Measurements from ENCODE around the gene CFAP251.
A peak's percentile ranks its signal among the peaks of the same experiment; 100 is the strongest.

The CFAP251 gene

DNA sequence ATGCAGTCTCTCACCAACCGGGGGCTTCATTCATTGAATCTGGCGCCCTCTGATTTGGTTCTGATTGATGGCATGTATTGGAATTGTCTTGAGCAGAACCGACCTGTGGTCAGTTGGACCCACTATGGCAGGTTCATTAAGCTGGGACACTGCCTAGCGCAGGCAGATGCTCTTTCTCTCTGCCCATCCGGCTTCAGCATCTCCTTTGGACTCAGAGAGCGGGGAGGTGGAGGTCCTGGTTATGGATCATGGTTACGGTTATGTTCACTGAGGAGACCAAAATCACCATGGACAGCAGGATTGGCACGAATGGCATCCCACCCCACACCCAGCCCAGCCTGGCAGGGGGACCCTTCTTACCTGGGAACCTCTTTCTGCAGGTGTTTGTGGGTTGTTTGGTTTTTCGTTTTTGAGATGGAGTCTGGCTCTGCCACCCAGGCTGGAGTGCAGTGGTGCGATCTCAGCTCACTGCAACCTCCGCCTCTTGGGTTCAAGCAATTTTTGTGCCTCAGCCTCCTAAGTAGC, 86.9 kb downstream of the CFAP251 start:
- DNase-seq = no peak

DNA sequence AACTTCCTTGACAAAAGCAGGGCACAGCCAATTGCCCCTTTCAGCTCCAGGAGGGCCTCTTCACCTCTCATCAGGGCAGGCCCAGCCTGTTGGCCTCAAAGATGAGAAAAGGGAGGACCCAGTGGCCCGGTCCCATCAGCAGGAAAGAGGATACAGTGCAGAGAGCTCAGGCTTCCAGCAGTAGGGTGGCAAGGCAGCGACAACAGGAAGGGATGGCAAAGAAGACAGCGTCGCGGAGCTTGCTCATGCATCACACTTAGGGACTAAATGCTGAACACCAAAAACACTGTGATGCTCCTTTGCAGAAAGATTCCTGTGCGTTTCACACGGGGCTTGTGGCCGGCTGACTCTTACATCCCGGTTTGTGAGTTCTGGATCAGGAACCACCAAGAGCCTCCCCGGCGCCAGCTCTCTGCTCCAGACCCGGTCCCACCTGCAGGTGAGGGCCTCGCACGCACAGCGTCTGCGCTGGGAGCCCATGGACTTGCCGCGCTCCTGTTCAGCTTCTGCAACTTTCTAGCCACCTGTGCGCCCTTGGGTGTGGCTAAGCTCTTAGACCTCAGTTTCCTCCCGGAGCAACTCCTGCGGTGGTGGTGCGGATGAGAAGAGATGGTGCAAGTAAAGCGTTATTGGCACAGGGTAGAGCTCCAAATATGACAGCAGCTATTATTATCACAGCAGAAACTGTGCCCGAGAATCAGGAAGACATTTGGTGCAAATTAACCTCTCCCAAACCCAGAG, 88.0 kb downstream of the CFAP251 start:
- DNase-seq = peak; percentile 19

DNA sequence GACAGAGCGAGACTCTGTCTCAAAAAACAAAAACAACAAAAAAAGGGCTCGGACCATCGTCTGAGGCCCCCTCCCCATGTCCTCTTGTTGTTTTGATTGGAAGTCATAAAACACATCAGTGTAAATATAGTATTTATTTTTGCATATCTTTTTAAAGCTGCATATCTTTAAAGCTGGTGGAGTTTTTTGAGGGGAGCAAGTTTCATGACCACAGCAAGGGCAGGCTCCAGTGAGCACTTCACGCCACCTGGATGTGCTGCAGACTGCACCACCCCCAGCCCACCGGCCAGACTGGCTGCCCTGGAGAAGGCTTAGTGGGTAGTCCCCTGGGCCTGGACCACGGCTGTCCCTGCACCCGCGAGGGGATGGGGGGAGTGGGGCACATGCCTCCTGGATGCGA, 91.3 kb downstream of the CFAP251 start:
- DNase-seq = no peak

DNA sequence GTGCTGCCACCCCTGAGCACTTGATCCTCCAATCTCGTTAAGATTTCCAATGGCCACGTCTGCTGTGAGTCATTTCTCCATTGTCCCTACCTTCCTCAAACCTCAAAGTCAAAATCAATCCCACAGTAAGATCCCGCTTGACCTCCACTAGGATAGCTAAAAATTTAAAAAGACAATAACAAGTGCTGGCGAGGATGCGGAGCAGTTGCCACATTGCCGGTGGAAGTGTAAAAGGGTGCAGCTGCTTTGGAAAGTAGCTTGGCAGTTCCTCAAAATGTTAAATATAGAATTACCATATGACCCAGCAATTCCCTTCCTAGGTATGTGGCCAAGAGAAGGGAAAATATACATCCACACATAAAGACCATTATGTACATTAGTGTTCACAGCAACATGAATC, 93.8 kb downstream of the CFAP251 start:
- DNase-seq = no peak

DNA sequence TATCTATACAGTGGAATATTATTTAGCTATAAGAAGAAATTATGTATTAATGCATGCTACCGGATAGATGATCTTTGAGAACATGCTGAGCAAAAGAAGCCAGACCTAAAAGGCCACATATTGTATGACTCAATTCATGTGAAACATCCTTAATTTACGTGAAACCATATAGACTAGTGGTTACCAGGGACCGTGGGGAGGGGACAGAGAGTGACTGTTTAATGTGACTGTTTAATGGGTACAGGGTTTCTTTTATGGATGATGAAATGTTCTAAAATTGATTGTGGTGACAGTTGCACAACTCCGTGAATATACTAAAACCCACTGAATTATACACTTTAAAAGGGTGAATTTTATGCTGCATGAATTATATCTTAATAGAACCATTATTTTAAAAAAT, 94.7 kb downstream of the CFAP251 start:
- no peak for DNase-seq

DNA sequence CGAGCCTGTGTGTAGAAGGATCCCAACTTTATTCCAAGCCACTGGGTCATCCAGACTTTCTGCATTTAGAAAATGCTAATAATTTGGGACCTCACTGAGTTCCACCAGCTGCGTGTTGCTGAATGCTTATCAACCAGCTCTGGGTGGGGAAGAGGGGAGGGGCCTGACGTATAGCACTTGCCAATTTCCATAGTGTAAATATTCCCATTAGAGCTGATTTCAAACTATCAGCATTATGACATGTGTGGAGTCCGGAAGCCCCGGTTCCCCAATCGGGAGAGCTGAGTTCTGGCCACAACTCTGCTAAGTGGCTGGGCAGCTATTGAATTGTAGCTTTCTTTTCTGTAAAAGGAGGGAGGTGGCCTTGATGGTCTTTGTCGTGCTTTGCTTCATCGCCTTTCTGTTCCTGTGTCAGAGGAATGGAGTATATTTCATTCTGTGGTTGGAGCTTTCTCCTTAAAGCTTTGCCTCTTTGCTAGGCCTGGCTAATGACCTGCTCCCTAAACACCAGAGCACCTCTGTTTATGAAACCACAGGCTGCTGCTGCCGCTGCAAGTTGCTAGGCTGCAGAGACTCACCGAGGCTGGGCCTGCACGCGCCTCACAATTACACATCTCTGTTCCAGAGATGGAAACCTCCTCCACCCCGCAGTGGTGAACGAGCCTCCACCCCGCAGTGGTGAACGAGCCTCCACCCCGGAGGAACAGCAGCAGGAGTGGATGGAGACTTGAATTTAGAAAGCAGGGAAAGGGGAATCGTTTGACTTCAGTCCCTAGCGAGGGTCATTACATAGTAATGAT, 95.6 kb downstream of the CFAP251 start:
- DNase-seq = no peak

DNA sequence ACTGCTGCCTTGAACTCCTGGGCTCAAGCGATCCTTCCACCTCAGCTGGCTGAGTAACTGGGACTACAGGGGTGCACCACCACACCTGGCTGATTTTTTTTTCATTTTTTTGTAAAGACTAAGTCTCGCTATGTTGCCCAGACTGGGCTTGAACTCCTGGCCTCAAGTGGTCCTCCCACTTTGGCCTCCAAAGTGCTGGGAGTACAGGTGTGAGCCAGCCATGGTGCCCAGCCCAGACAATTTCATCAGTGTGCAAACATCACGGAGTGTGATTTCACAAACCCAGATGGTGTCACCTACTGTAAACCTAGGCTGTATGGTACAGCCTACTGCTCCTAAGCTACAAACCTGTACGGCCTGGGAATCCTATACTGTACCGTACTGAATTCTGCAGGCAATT, 96.4 kb downstream of the CFAP251 start:
- DNase-seq = no peak

DNA sequence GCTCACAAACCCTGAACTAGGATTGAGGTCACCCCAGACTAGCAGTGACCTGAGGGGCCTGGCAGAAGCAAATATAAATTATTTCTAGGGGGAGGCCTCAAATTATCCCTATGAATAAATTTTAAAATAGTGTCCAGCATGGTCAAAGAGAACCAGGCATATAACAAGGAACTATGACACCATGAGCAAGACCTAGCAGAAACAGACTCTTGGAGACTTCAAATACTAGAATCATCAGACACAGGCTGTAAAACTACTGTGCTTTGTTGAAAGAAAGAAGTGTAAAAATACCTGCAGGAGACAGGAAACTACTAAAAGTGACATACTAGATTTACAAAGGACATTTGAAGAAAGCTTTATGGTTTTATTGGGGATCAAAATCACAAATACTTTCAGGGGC, 100.1 kb downstream of the CFAP251 start:
- DNase-seq = no peak

DNA sequence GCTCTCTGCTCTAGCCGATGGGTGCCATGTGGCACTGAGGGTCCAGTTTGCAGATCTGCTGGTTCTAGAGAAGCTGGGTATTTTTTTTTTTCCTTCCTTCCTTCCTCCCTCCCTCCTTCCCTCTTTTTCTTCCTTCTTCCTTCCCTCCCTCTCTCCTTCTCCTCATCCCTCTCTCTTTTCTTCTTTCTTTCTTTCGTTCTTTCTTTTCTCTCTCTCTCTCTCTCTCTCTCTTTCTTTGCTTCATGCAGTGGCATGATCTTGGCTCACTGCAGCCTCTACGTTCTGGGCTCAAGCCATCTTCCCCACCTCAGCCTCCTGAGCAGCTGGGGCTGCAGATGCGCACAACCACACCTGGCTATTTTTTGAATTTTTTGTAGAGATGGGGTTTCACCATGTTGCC, 100.5 kb downstream of the CFAP251 start:
- DNase-seq = no peak

DNA sequence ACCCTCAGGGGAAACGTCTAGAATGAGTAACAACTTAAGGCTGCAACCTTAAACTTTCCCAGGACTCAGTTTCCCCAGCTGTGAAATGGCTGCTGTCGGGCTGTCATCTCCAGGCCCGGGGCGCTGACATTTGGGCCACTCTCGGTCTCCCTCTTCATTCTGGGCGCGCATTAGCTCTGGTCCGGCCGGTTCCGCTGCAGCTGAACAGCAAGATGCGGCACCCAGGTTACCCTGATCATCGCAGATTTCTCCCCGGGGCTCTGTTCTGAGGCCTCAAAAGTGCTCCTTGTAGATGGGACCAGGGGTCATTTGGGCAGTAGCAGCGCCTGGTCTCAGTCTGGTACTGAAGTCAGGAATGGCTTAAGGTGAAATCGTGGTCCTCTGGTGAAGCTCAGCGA, 102.4 kb downstream of the CFAP251 start:
- DNase-seq = no peak

DNA sequence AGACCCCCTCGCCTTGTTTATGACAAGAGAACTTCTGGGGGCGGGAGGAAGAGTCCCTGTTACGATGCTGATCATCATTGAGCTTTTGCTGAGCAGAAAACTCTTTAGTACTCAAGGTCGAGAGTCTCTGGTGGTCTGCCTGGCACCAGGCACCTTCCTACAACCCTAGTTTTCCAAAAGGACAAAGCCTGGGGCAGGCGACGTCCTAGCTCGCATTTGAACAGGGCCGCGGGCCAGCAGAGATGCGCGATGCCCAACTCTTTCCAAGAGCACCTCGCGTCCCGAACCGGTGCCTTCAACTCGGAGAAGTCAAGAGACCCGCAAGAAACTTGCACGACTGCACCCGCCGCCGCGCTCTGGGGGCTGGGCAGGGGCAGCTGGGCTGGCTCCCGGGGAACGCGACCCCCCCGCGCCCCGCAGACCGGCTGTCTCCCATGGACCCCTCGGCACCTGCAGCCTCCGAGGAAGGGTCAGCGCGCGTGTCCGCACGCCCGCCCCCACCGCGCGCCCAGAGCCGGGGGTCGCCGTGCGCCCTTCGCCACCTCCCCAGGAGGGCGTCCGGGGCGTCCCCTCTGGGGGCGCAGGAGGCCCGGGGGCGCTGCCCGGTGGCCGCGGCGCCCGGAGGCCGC, 102.9 kb downstream of the CFAP251 start:
- DNase-seq = no peak

DNA sequence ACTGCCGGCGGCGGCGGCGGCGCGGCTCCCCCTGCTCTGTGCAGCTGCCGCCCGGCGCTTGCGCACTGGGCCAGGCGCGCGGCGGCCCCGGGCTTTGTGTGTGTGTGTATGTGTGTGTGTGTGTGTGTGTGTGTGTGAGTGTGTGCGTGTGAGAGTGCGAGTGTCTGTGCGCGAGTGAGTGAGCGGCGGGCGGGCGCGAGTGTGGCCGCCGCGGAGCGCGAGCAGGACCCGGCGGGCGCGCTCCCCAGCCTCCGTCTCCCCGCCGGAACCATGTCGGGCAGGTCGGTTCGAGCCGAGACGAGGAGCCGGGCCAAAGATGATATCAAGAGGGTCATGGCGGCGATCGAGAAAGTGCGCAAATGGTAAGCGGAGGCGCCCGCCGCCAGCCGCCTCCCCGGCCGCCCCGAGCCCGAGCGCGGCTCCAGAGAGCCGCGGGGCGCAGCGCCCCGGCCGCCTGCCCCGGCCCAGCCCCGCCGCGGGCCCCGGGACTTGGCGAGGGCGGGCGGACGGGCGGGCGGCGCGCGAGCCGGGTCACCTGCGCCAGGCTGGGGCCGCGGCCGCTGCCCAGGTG, 103.5 kb downstream of the CFAP251 start, which contains the start of gene BCL7A:
TSS of gene BCL7A (plus strand) at position 63 of the 571 bp plus-strand sequence. CDS start at position 271, 208 bp downstream.
- DNase-seq = peak; percentile 74

DNA sequence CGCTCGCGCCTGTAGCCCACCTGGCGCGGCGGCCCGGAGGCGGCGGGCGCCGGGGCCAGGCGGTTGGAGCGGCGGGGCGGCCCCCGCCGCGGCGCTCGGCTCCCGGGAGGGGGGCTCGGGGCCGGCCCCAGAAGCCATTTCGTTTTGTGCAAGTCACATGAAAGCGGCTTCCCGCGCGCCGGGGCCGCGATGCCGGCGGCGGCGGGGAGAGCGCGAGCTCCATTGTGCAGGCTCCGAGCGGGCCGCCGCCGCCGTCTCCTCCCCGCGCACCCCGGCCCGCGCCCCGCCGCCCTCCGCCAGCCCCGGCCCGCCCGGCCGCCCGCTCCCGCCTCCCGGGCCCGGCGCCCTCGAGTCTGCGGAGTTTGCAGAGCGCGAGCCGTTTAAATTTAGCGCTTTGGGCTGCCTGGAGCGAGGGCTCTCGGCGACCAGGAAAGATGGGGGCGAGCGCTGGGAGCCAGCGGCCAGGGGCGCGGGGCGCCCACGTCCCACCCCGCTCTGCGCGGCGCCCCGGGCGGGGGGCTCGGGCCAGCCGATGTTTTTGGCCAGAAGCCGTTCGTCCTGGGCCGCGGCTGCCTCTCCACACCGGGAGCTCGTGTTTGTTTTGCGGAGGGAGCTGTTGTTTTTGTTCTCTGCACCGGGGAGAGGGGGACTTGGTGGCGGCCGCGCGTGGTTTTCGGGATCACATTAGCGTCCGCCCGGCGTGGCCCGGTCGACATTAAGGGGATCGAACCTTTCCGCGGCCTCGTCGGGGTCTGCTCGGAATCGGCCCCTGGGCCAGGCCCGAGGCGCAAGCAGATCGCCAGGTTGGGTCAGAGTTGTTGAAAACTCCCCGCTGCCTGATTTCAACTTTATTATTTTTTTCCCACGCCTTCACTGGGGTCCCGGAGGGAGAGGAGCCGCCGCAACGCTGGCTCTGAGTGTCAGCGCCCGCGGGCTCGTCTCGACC, 104.3 kb downstream of the CFAP251 start:
- peak; percentile 40 for DNase-seq

DNA sequence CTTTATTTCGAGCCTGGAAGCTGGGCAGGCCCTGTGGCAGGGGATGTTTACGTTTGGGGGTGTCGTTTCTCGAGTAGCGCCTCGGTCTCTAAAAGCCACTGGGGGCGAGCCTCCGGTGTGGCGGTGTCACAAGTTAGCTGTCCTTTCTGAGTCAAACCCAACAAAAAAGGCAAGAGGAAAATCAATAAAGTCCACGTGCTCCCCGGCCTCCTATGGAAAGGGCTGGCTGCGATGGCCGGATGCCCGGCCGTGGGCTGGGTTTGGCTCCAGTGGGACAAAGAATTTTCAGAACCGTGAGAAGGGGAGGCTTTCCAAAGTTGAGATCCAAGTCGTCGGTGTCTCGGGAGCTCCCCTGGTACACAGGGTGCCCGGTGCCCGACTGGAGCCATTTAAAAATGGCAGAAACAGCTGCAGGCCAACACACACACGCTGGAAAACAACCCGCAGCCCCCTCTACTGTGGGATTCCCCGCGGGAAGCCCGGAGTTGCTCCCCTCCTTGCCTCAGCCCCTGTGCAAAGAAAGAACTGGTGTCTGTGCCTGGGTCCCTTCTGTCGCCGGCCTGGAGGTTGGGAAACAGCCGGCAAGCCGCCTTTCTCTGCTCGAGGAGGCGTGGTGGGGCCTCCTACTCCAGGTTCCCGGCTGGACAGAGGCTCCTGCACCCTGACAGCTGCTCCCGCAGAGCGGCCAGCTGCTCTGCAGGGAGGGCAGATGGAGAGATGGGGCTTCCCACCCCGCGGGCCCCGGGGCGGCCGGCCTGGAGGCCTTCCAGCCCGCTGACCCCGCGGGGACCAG, 105.1 kb downstream of the CFAP251 start:
- DNase-seq = no peak

DNA sequence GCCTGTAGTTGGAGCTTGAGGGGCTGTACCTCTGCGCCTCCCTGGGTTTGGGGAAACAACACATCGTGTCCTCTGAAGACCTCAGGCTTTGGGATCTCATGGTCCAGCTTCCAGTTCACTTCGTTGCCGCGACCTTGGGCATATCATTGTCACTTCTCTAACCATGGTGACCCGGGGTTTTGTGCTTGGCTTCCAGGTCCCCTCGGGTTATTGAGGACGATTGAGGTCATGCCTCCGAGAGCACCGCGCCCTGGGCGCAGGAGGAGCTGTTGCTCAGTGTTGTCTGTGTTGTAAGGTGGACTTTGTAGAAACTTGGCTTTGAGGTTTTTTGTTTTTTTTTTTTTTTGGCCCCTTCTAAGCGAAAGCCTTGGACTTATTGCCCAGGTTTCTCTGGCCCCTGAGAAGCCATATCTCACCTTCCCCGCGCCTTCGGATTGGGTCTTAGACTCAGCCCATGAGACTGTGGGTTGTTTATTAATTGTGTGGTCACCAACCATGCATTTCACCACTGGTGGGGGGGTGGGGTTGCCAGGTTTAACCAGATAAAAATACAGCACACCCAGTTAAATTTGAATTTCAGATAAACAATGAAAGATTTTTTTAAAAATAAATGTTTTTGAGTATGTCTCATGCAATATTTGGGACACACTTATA, 105.9 kb downstream of the CFAP251 start:
- DNase-seq = no peak

DNA sequence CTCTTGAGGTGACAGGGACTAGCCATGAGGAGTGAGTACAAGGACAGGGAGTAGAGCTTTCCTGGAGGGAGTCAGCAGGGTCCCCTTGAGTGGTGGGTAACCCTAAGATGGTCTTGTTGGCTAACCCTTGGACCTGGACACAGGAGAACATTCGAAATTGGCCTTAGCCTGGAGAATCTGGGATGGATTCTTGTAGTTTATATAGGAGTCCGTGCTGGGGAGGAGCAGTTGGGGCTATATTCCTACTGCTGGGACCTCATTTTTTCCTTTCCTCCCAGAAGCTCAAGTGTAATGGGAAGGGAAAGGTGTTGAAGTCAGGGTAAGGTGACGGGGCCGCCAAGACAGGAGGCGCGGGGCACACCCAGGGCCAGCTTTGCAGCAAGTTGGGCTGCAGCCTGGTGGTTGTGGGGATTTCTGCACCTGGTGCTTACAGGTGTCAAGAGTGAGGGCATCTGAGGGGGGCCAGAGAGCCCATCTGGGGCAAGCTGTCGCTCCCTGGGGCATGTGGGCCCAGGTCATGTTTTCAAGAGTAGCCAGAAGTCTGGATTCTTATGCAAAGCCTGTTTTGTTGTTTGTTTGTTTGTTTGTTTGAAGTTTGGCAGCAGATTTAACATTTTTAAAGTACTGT, 108.4 kb downstream of the CFAP251 start:
- DNase-seq = no peak

DNA sequence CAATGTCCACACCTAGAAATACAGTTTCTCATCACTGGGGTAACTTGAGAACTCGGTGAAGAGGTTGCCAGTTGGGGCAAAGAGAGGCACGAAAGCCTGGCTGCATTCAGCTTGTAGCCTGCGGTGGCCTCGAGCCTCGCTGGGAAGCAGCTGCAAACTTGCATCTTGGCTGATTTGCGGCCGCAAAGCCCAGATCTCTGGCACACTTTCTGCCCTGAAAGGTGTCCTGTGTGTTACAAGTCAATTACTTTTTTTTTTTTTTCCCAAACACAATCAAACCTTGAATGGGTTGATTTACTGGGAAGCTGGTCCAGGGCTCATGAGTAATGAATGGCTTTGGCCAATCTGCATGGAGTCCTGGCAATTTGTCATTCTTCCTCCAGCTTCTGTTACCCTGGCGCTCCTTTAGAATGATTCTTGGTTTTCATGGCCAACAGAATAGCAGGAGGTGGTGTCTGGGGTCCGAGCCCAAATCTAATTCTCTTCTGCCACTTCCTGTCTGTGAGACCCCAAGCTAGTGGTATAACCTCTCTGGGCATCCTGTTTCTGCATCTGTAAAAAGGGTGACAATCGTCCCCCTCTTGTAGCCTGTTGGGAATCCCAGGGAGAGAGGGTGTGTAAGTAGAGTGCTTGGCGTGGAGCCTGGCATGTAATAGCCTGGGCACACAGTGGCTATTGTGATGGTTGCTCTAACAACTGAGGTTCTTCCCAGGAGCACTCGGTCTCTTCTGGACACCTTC, 109.9 kb downstream of the CFAP251 start:
- no peak for DNase-seq

DNA sequence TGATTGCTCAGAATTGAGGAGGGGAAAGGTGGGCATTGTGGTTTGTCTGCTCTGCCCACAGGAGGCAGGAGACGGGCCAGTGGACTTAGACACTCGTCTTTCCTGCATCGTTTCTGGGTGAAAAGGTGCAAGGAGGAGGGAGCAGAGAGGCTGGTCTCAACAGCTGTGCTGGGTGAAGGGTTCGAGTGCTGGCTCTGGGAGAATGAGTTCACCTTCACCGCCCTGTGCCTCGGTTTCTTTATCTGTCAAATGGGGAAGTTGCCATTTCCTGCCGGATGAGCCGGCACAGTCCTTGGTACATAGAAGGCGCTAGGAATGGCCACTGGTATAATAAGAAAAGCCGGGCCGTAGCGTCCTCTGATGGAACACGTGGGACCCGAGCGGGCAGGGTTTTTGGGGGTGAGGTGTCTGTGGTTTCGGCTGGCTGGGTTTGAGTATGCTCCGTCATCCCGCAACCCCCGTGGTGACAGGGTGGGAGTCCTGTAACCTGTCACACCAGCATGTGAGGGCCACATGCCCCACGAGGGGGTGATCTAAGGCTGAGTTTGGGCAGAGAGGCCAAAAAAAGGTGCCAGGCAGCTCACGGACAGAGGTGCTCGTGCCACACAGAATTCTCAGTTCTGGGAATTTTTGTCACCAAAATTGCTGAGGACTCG, 110.6 kb downstream of the CFAP251 start:
- DNase-seq = peak; percentile 30
